BJ (cell line): ENCODE data around the gene CH25H. TPM values are rescaled to one million over a fixed set of nuclear protein-coding genes. Genes with fewer than 3 reads are reported as not detected.

Experiments
- CTCF ChIA-PET: fragments of 350-600 bp; formaldehyde crosslinking; extraction: SDS; loops from one replicate; lab custom pipeline; 2021; ENCODE audit warnings: antibody characterized with exemption, inconsistent platforms; lab: Yijun Ruan, JAX
- POLR2A ChIA-PET: fragments of 300-600 bp; sonication (Branson Sonifier 250); formaldehyde crosslinking; extraction: SDS; loops from one replicate; lab custom pipeline; 2021; ENCODE audit warnings: antibody characterized with exemption; lab: Charles Lee
- DNase-seq: peaks from one replicate; pipeline ENCODE4 v3.0.0-alpha.2; 2011; ENCODE audit warnings: low read depth
- H3K27me3 ChIP-seq: 2 replicates; pipeline ENCODE4 v1.6.0; 2011; ENCODE audit warnings: low read length; ENCODE audit not compliant: control insufficient read depth, insufficient read depth
- H3K36me3 ChIP-seq: 2 replicates; pipeline ENCODE4 v1.5.1; 2011; ENCODE audit warnings: low read length; ENCODE audit not compliant: control insufficient read depth, insufficient read depth
- H3K4me3 ChIP-seq: 2 replicates; pipeline ENCODE4 v1.5.1; 2011; ENCODE audit warnings: low read depth, mild to moderate bottlenecking, control low read depth, low read length
- polyA plus RNA-seq: library from polyadenylated mRNA; depleted of rRNA; stranded (reverse); fragments of >200 nt; gene quantifications from 2 replicates; pipeline ENCODE4 v1.2.3, GENCODE V29; 2011
- TF ChIP-seq, protein P1 (sequence below): IDR thresholded peaks from 2 replicates; pipeline ENCODE4 v1.5.1; 2011; ENCODE audit warnings: low read depth, mild to moderate bottlenecking, control low read depth, inconsistent platforms, low read length, moderate library complexity; ENCODE audit not compliant: insufficient read depth

CH25H gene
- polyA plus RNA-seq, 1 experiment = 0.86 TPM

DNA sequence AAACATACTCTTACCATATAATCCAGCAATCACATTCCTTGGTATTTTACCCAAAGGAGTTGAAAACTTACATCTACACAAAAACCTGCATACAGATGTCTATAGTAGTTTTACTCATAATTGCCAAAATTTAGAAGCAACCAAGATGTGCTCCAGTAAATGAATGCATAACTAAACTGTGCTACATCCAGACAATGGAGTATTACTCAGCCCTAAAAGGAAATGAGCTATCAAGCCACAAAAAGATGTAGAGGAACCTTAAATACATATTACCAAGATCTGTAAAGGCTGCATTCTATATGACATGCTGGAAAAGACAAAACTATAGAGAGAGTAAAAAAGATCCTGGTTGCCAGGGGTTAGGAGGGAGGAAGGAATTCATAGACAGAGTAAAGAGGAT lies 21.8 kb upstream of the CH25H start:
- H3K4me3 ChIP-seq = no peak overlapping the region
- TF ChIP-seq, protein P1, sequence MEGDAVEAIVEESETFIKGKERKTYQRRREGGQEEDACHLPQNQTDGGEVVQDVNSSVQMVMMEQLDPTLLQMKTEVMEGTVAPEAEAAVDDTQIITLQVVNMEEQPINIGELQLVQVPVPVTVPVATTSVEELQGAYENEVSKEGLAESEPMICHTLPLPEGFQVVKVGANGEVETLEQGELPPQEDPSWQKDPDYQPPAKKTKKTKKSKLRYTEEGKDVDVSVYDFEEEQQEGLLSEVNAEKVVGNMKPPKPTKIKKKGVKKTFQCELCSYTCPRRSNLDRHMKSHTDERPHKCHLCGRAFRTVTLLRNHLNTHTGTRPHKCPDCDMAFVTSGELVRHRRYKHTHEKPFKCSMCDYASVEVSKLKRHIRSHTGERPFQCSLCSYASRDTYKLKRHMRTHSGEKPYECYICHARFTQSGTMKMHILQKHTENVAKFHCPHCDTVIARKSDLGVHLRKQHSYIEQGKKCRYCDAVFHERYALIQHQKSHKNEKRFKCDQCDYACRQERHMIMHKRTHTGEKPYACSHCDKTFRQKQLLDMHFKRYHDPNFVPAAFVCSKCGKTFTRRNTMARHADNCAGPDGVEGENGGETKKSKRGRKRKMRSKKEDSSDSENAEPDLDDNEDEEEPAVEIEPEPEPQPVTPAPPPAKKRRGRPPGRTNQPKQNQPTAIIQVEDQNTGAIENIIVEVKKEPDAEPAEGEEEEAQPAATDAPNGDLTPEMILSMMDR = no peak
- no peak for DNase-seq
- H3K36me3 ChIP-seq = peaks cover 9% of the 10 kb centered on the region
- ChIA-PET POLR2A (no interaction called here), CTCF (interaction anchor here (1.5 kb wide), 1 partner anchor 11 kb away, joined by 5 read pairs; no protein-coding TSS in a partner anchor)
- H3K27me3 ChIP-seq = no peaks in the 10 kb centered on the region

DNA sequence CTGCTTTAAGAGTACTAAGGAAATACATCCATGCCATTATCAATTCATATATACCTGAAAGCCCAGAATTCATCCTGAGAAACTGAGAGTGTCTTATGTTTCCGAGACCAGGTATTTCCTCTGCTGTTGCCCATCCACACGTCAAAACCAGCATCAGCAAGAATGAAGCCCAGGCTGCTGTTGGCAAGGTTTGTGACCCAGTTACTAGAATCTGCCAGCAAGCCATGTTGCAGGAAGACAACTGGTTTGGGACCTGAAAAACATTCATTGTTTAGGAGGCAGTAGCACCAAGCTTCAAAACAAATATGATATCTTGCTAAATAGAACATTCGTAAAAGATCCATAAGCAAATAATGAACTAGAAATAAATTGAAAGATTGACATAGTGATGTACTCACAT lies 21.0 kb upstream of the CH25H start:
- TF ChIP-seq, protein P1 = no peak
- CTCF ChIA-PET = no interaction called here
- Histone ChIP-seq H3K4me3 (no peak overlapping the region), H3K36me3 (peaks cover 9% of the 10 kb centered on the region), H3K27me3 (no peaks in the 10 kb centered on the region)
- no peak for DNase-seq
- POLR2A ChIA-PET = no interaction called here

DNA sequence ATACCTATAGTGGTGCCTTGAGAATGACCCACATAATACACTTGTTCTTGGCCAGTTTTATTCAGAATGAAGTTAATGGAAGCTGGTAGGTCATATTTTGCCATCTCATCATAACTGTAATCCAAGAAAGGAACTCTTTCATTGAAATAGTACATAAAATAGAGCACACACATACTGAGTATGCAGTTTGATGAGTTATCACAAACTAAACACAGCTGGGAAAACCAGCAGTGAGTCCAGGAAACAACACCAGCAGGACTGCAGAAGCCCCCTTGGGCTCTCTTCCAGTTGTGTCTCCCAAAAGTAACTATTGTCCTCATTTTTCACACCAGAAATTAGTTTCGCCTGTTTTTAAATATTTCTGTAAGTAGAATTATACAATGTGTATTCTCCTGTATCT lies 19.8 kb upstream of the CH25H start:
- ChIA-PET CTCF (no interaction called here), POLR2A (no interaction called here)
- no peak for DNase-seq
- Histone ChIP-seq H3K4me3 (no peak overlapping the region), H3K27me3 (no peaks in the 10 kb centered on the region), H3K36me3 (peaks cover 7% of the 10 kb centered on the region)
- TF ChIP-seq, protein P1 = no peak

DNA sequence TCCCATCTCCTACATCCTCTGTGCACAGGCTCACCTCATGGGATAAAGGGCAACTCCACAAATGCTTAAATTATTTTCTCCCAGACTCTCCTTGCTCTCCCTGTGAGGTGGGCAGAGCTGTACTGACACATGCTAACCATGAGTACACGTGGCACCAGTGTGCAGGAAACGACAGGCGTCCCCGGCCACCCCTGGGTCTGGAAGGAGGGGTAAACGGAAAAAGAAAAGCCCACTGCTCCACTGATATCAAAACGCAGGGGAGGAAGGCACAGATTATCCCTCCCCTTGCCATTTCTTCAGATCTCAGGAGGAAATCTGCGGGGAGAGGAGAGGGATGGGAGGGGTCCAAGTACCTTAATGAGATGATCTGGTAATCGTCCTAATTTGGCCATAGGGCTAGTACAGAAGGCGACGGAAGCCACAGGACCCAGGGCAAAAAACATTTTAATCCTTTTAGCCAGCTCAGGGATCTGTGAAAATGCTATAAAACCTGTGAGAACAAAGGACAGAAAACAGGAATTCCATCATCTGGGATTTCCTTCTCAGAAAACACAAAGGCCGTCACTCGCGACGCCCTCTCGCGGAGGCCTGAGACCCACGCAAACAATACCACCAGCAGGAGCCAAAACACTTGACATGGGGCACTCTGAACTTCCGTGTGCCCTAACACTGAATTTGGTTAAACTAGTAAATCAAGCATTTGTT lies 17.8 kb upstream of the CH25H start:
- CTCF ChIA-PET = interaction anchor here (0.5 to 1.7 kb wide), 5 partner anchors 10 to 224 kb away, joined by 3 to 6 read pairs (median 3); partner anchors contain the start of gene IFIT1
- no peak for DNase-seq

DNA sequence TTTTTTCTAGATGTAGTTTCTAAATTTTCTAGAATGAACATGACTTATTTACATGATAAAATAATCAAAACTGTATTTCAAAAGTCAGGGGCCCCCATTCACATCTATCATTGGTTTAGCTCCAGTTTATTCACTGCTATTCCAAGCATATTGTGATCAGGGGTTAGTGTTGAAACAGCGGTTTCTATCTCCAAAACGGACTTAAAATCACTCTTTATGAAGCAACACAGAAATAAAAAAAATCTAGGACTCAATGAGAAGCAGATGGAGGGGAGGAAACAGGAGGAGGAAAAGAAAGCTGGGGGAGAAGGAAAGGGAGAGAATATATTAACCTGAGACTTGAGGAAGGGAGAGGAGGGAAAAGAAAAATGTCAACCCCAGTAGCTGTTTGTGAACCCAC lies 14.8 kb upstream of the CH25H start:
- Histone ChIP-seq H3K36me3 (peaks cover 2% of the 10 kb centered on the region), H3K4me3 (no peak overlapping the region), H3K27me3 (no peaks in the 10 kb centered on the region)
- CTCF ChIA-PET = interaction anchor here (0.8 to 2.2 kb wide), 3 partner anchors 8 to 287 kb away, joined by 3 to 7 read pairs (median 4); no protein-coding TSS in a partner anchor
- POLR2A ChIA-PET = no interaction called here
- TF ChIP-seq, protein P1 = no peak
- no peak for DNase-seq

More for the DNA sequence above, 17.8 kb upstream of the CH25H start:
- no peak overlapping the region for H3K4me3 ChIP-seq
- POLR2A ChIA-PET = no interaction called here
- H3K36me3 ChIP-seq = peaks cover 4% of the 10 kb centered on the region
- H3K27me3 ChIP-seq = no peaks in the 10 kb centered on the region
- TF ChIP-seq, protein P1 = peak; percentile 12; the same call in 1 of the 2 replicates
